HCT116 (cell line): ENCODE measurements around the gene INTS12. TPM values are rescaled to one million over a fixed set of nuclear protein-coding genes. Genes with fewer than 3 reads are reported as not detected.

Experiments used
- ATAC-seq: fragments of 200-7000 bp; cut with Tn5 transposase; 2 replicates; pipeline ENCODE4 v1.9.1; 2020; ENCODE audit warnings: mild to moderate bottlenecking, moderate library complexity
- BruUV-seq: library from RNA; stranded (reverse); fragments of 400-500 nt; replicated peaks from 2 replicates; lab custom pipeline; 2021; lab: Mats Ljungman, UMichigan
- CTCF ChIA-PET: fragments of 300-600 bp; sonication (Branson Sonifier 250); formaldehyde crosslinking; loops from one replicate; lab custom pipeline; 2021; ENCODE audit warnings: antibody characterized with exemption; lab: Charles Lee
- POLR2A ChIA-PET: fragments of 300-600, 350-600 bp; sonication (Branson Sonifier 250); formaldehyde crosslinking; loops from one replicate; lab custom pipeline; 2021; ENCODE audit warnings: antibody characterized with exemption; lab: Charles Lee
- RAD21 ChIA-PET, 2 experiments: fragments of 300-600 bp; sonication (Branson Sonifier 250); formaldehyde crosslinking; loops; one replicate each; lab custom pipeline; 2023; ENCODE audit warnings: low total read pairs in 2 of 2; ENCODE audit not compliant: uncharacterized antibody in 2 of 2, unreplicated experiment in 2 of 2, low non-redundant PET in 1 of 2; lab: Charles Lee
- DNase-seq: peaks from one replicate; pipeline ENCODE4 v3.0.0-alpha.2; 2010; ENCODE audit warnings: low read depth, low spot score
- H2AFZ ChIP-seq: fragments of 200-600 bp; shearing (Covaris generic), sonication (generic); 2 replicates; pipeline ENCODE4 v1.6.1; 2017; ENCODE audit warnings: low read depth, mixed run types, mixed read lengths, antibody characterized with exemption, low read length; ENCODE audit not compliant: poor library complexity, severe bottlenecking
- H3K27ac ChIP-seq: 2 replicates; pipeline ENCODE4 v1.5.1; 2012; ENCODE audit warnings: low read depth, low read length
- H3K27me3 ChIP-seq: fragments of 200-600 bp; sonication (generic); 2 replicates; pipeline ENCODE4 v1.6.1; 2016; ENCODE audit warnings: mixed run types, low read length, mixed read lengths; ENCODE audit not compliant: insufficient read depth
- H3K36me3 ChIP-seq, 2 experiments: fragments of 200-500 bp in 1 of 2; fragments of 200-600 bp in 1 of 2; sonication (Bioruptor generic) in 1 of 2; sonication (generic) in 1 of 2; 2 replicates each; pipeline versions ENCODE4 v1.5.1 to v1.6.1; 2014 to 2016; ENCODE audit warnings: low read length in 2 of 2, inconsistent platforms in 1 of 2, mixed read lengths in 1 of 2, mixed run types in 1 of 2; ENCODE audit not compliant: insufficient read depth in 2 of 2, control insufficient read depth in 1 of 2
- H3K4me1 ChIP-seq, 2 experiments: fragments of 200-600 bp in 1 of 2; sonication (generic) in 1 of 2; 2 replicates each; pipeline versions ENCODE4 v1.5.1 to v1.6.1; 2012 to 2017; ENCODE audit warnings: low read length in 2 of 2, inconsistent platforms in 1 of 2, mild to moderate bottlenecking in 1 of 2, mixed read lengths in 1 of 2, mixed run types in 1 of 2, moderate library complexity in 1 of 2; ENCODE audit not compliant: insufficient read depth in 2 of 2, control insufficient read depth in 1 of 2
- H3K4me2 ChIP-seq: fragments of 200-600 bp; sonication (generic); 2 replicates; pipeline ENCODE4 v1.6.1; 2017; ENCODE audit warnings: mixed run types, low read length, mixed read lengths
- H3K4me3 ChIP-seq, 2 experiments: fragments of 200-600 bp in 1 of 2; sonication (generic) in 1 of 2; replicated peaks in 1 of 2; 2 replicates each; pipeline ENCODE4 v1.5.1; 2011 to 2016; ENCODE audit warnings: low read length in 2 of 2, control low read depth in 1 of 2, low read depth in 1 of 2, mild to moderate bottlenecking in 1 of 2, mixed read lengths in 1 of 2, mixed run types in 1 of 2
- H3K79me2 ChIP-seq: fragments of 200-600 bp; sonication (generic); 2 replicates; pipeline ENCODE4 v1.6.1; 2017; ENCODE audit warnings: mild to moderate bottlenecking, mixed run types, low read length, moderate library complexity, mixed read lengths; ENCODE audit not compliant: insufficient read depth
- H3K9ac ChIP-seq: fragments of 200-600 bp; sonication (generic); 2 replicates; pipeline ENCODE4 v1.6.1; 2016; ENCODE audit warnings: low read length, mixed read lengths
- H3K9me2 ChIP-seq: fragments of 200-600 bp; sonication (generic), shearing (Covaris generic); 2 replicates; pipeline ENCODE4 v1.6.1; 2017; ENCODE audit warnings: mixed run types, mild to moderate bottlenecking, moderate library complexity; ENCODE audit not compliant: insufficient read depth
- H3K9me3 ChIP-seq, 2 experiments: fragments of 200-500 bp in 1 of 2; fragments of 200-600 bp in 1 of 2; sonication (Bioruptor generic) in 1 of 2; sonication (generic) in 1 of 2; 2 replicates each; pipeline ENCODE4 v1.6.1; 2014 to 2017; ENCODE audit warnings: low read length in 2 of 2, mixed read lengths in 2 of 2, inconsistent platforms in 1 of 2, low read depth in 1 of 2, mild to moderate bottlenecking in 1 of 2, mixed run types in 1 of 2, moderate library complexity in 1 of 2; ENCODE audit not compliant: control insufficient read depth in 1 of 2, insufficient read depth in 1 of 2
- H4K20me1 ChIP-seq: fragments of 200-600 bp; sonication (generic), shearing (Covaris generic); 2 replicates; pipeline ENCODE4 v1.6.1; 2017; ENCODE audit warnings: mixed run types, mild to moderate bottlenecking, moderate library complexity; ENCODE audit not compliant: insufficient read depth
- ATF3 ChIP-seq: IDR thresholded peaks from 2 replicates; pipeline ENCODE4 v1.6.1; 2012
- CEBPB ChIP-seq: IDR thresholded peaks from 2 replicates; pipeline ENCODE4 v1.6.1; 2012; ENCODE audit warnings: low read depth
- EGR1 ChIP-seq: IDR thresholded peaks from 2 replicates; pipeline ENCODE4 v1.6.1; 2012; ENCODE audit warnings: low read depth
- EZH2 ChIP-seq: fragments of 200-600 bp; sonication (generic); IDR thresholded peaks from 2 replicates; pipeline ENCODE4 v1.6.1; 2017; ENCODE audit warnings: antibody characterized with exemption, mixed run types
- FOSL1 ChIP-seq: IDR thresholded peaks from 2 replicates; pipeline ENCODE4 v1.6.1; 2012; ENCODE audit warnings: low read depth
- POLR2AphosphoS5 ChIP-seq: IDR thresholded peaks from 2 replicates; pipeline ENCODE4 v1.6.1; 2011; ENCODE audit warnings: mild to moderate bottlenecking, low read depth, low read length, moderate library complexity
- RAD21 ChIP-seq: IDR thresholded peaks from 2 replicates; pipeline ENCODE4 v1.6.1; 2012; ENCODE audit warnings: low read depth, mild to moderate bottlenecking
- SIN3A ChIP-seq: IDR thresholded peaks from 2 replicates; pipeline ENCODE4 v1.6.1; 2012; ENCODE audit warnings: low read depth
- SP1 ChIP-seq: IDR thresholded peaks from 2 replicates; pipeline ENCODE4 v1.6.1; 2012; ENCODE audit warnings: low read depth
- SRF ChIP-seq: IDR thresholded peaks from 2 replicates; pipeline ENCODE4 v1.6.1; 2012; ENCODE audit warnings: low read depth
- ZNF274 ChIP-seq: fragments of 200-500 bp; sonication (Bioruptor generic); IDR thresholded peaks from 2 replicates; pipeline ENCODE4 v1.6.1; 2014; ENCODE audit warnings: mild to moderate bottlenecking, low read depth, low read length, inconsistent platforms
- intact Hi-C: fragments of 100-400 bp; cut with micrococcal nuclease; formaldehyde crosslinking; loops from 2 replicates; pipeline ENCODE4 v1.10.0; 2022
- total RNA-seq: library from RNA; stranded (reverse); gene quantifications from one replicate; pipeline ENCODE4 v1.2.1, GENCODE V29; 2021; ENCODE audit not compliant: unreplicated experiment
- TF ChIP-seq, protein P1 (sequence below): IDR thresholded peaks from 2 replicates; pipeline ENCODE4 v1.6.1; 2012; ENCODE audit warnings: low read depth
- TF ChIP-seq, protein P2 (sequence below): IDR thresholded peaks from 2 replicates; pipeline ENCODE4 v1.6.1; 2011; ENCODE audit warnings: mild to moderate bottlenecking, low read length, moderate library complexity; ENCODE audit not compliant: insufficient replicate concordance; ENCODE audit errors: extremely low read depth
- TF ChIP-seq, protein P3 (sequence below), 3 experiments: fragments of 200-600 bp in 1 of 3; sonication (generic) in 1 of 3; IDR thresholded peaks in 2 of 3; conservative IDR thresholded peaks in 1 of 3; 2 replicates each; pipeline ENCODE4 v1.5.1; 2012 to 2017; ENCODE audit warnings: low read depth in 2 of 3, low read length in 2 of 3, antibody characterized with exemption in 1 of 3, borderline replicate concordance in 1 of 3, control low read depth in 1 of 3, mild to moderate bottlenecking in 1 of 3, mixed read lengths in 1 of 3, mixed run types in 1 of 3, moderate library complexity in 1 of 3; ENCODE audit not compliant: insufficient read depth in 1 of 3

The INTS12 gene
- total RNA-seq, 1 experiment from 2014 or later, result 18.5 TPM

DNA sequence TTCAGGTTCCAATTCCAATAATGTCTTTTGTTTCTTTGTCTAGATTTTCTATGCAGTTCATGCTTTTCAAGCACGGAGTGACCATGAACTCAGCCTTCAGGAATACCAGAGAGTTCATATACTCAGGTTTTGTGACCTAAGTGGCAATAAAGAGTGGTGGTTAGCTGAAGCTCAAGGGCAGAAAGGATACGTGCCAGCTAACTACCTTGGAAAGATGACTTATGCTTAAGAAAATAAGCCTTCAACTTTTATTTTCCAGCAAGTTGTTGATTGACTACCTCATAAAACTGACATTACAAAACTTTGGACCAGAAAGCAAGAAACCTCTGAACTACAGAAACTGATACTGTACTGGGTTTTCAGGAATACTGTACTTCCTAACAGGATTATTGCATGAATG, 30.8 kb downstream of the INTS12 start:
- ATAC-seq (no peak), DNase-seq (no peak)
- no peaks in the 10 kb centered on the region for H3K4me1 ChIP-seq
- no peaks in the 10 kb centered on the region for H3K9me3 ChIP-seq
- BruUV-seq, result no TSS peak
- no peak overlapping the region for H2AFZ ChIP-seq
- RAD21 ChIA-PET, result no interaction called here
- H3K27ac ChIP-seq, result no peak overlapping the region
- no peaks in the 10 kb centered on the region for H3K79me2 ChIP-seq
- H3K9me2 ChIP-seq, result no peaks in the 10 kb centered on the region
- H3K27me3 ChIP-seq, result no peaks in the 10 kb centered on the region
- no peaks in the 10 kb centered on the region for H4K20me1 ChIP-seq
- no peak overlapping the region for H3K4me3 ChIP-seq
- TF ChIP-seq EZH2 (no peak), EGR1 (no peak)
- H3K9ac ChIP-seq, result no peak overlapping the region
- CTCF ChIA-PET, result no interaction called here
- no peak overlapping the region for H3K4me2 ChIP-seq
- H3K36me3 ChIP-seq, result peaks cover 2% of the 10 kb centered on the region in 2 experiments; a peak in 3 of 4 replicates
- POLR2A ChIA-PET, result no interaction called here
- intact Hi-C loops, result no loop called here

DNA sequence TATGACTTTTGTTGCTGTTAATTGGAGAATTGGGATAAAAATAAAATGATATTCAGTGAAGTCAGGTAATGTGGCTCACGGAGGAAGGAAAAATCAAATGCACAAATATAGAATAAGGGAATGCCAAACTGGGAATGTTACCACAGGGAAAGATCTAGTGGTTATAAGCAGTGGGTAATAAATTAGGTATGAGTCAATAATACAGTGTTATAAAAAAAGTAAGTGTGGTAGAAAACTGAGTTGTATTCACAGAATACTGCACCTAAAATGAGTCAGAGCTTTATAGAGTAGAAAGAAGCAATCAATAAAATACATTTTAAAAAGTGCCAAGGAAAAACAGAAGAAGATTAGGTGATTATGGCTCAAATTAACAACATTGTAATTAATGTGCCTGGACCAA, 34.5 kb downstream of the INTS12 start:
- intact Hi-C loops, result no loop called here
- Histone ChIP-seq H3K4me1 (no peaks in the 10 kb centered on the region), H3K36me3 (no peaks in the 10 kb centered on the region), H3K27me3 (no peaks in the 10 kb centered on the region), H3K79me2 (no peaks in the 10 kb centered on the region), H4K20me1 (no peaks in the 10 kb centered on the region), H3K4me3 (no peak overlapping the region), H3K27ac (no peak overlapping the region), H3K9ac (no peak overlapping the region), H2AFZ (no peak overlapping the region), H3K9me2 (no peaks in the 10 kb centered on the region), H3K4me2 (no peak overlapping the region), H3K9me3 (no peaks in the 10 kb centered on the region)
- POLR2A ChIA-PET, result no interaction called here
- no TSS peak for BruUV-seq
- ATAC-seq (no peak), DNase-seq (no peak)
- CTCF ChIA-PET, result no interaction called here
- RAD21 ChIA-PET, result no interaction called here
- no peak for TF ChIP-seq FOSL1
- no peak for TF ChIP-seq CEBPB
- TF ChIP-seq ZNF274, result no peak
- no peak for TF ChIP-seq RAD21
- no peak for TF ChIP-seq POLR2AphosphoS5
- TF ChIP-seq, protein P1, sequence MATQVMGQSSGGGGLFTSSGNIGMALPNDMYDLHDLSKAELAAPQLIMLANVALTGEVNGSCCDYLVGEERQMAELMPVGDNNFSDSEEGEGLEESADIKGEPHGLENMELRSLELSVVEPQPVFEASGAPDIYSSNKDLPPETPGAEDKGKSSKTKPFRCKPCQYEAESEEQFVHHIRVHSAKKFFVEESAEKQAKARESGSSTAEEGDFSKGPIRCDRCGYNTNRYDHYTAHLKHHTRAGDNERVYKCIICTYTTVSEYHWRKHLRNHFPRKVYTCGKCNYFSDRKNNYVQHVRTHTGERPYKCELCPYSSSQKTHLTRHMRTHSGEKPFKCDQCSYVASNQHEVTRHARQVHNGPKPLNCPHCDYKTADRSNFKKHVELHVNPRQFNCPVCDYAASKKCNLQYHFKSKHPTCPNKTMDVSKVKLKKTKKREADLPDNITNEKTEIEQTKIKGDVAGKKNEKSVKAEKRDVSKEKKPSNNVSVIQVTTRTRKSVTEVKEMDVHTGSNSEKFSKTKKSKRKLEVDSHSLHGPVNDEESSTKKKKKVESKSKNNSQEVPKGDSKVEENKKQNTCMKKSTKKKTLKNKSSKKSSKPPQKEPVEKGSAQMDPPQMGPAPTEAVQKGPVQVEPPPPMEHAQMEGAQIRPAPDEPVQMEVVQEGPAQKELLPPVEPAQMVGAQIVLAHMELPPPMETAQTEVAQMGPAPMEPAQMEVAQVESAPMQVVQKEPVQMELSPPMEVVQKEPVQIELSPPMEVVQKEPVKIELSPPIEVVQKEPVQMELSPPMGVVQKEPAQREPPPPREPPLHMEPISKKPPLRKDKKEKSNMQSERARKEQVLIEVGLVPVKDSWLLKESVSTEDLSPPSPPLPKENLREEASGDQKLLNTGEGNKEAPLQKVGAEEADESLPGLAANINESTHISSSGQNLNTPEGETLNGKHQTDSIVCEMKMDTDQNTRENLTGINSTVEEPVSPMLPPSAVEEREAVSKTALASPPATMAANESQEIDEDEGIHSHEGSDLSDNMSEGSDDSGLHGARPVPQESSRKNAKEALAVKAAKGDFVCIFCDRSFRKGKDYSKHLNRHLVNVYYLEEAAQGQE, result no peak
- TF ChIP-seq SRF, result no peak
- no peak for TF ChIP-seq SP1
- TF ChIP-seq, protein P2, sequence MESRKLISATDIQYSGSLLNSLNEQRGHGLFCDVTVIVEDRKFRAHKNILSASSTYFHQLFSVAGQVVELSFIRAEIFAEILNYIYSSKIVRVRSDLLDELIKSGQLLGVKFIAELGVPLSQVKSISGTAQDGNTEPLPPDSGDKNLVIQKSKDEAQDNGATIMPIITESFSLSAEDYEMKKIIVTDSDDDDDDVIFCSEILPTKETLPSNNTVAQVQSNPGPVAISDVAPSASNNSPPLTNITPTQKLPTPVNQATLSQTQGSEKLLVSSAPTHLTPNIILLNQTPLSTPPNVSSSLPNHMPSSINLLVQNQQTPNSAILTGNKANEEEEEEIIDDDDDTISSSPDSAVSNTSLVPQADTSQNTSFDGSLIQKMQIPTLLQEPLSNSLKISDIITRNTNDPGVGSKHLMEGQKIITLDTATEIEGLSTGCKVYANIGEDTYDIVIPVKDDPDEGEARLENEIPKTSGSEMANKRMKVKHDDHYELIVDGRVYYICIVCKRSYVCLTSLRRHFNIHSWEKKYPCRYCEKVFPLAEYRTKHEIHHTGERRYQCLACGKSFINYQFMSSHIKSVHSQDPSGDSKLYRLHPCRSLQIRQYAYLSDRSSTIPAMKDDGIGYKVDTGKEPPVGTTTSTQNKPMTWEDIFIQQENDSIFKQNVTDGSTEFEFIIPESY, result no peak
- TF ChIP-seq ATF3, result no peak
- TF ChIP-seq, protein P3, sequence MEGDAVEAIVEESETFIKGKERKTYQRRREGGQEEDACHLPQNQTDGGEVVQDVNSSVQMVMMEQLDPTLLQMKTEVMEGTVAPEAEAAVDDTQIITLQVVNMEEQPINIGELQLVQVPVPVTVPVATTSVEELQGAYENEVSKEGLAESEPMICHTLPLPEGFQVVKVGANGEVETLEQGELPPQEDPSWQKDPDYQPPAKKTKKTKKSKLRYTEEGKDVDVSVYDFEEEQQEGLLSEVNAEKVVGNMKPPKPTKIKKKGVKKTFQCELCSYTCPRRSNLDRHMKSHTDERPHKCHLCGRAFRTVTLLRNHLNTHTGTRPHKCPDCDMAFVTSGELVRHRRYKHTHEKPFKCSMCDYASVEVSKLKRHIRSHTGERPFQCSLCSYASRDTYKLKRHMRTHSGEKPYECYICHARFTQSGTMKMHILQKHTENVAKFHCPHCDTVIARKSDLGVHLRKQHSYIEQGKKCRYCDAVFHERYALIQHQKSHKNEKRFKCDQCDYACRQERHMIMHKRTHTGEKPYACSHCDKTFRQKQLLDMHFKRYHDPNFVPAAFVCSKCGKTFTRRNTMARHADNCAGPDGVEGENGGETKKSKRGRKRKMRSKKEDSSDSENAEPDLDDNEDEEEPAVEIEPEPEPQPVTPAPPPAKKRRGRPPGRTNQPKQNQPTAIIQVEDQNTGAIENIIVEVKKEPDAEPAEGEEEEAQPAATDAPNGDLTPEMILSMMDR (IDR thresholded peaks at IDR 0.05 in 2 of 3, conservative IDR thresholded peaks at IDR 0.05 in 1 of 3; ENCODE audit: borderline replicate concordance in 1 of 3, insufficient read depth in 1 of 3, low read depth in 2 of 3, low read length in 2 of 3), result no peak
- TF ChIP-seq SIN3A, result no peak
